Cerebellar nuclear complex (tissue), 1 donor: Measurements from ENCODE around the gene CCL2.

ENCODE experiments used
- DNase-seq, 2 experiments: peaks; one replicate each; lab custom pipeline; 2025; lab: John Stamatoyannopoulos, UW

The CCL2 gene

GRCh38 chr17:34241062-34241461 is 14.0 kb upstream of the CCL2 start:
- DNase-seq = no peak

GRCh38 chr17:34242587-34243363 is 12.3 kb upstream of the CCL2 start:
- no peak for DNase-seq

- no peak for DNase-seq
These were observed 11.4 kb upstream of the CCL2 start for GRCh38 chr17:34243364-34244320.

GRCh38 chr17:34245351-34245905 is 9.7 kb upstream of the CCL2 start:
- no peak for DNase-seq

GRCh38 chr17:34246446-34246845 is 8.6 kb upstream of the CCL2 start:
- no peak for DNase-seq

GRCh38 chr17:34246881-34247280 is 8.2 kb upstream of the CCL2 start:
- no peak for DNase-seq

- DNase-seq = no peak
These were observed 6.5 kb upstream of the CCL2 start for GRCh38 chr17:34248511-34249024.

- DNase-seq = no peak
These were observed 6.0 kb upstream of the CCL2 start for GRCh38 chr17:34249061-34249460.

GRCh38 chr17:34249478-34249877 is 5.6 kb upstream of the CCL2 start:
- no peak for DNase-seq

GRCh38 chr17:34251186-34251585 is 3.9 kb upstream of the CCL2 start:
- DNase-seq = no peak

GRCh38 chr17:34252095-34252443 is 3.0 kb upstream of the CCL2 start:
- DNase-seq = no peak

- no peak for DNase-seq
These were observed 2.5 kb upstream of the CCL2 start for GRCh38 chr17:34252444-34253138.

GRCh38 chr17:34253139-34253525 is 2.0 kb upstream of the CCL2 start:
- no peak for DNase-seq

- no peak for DNase-seq
These were observed 939 bp upstream of the CCL2 start for GRCh38 chr17:34254146-34254545.

- DNase-seq = no peak
These were observed 272 bp downstream of the CCL2 start for GRCh38 chr17:34255381-34255732.

- no peak for DNase-seq
These were observed 756 bp downstream of the CCL2 start for GRCh38 chr17:34255841-34256240.

- no peak for DNase-seq
These were observed 2.4 kb downstream of the CCL2 start for GRCh38 chr17:34257299-34257985.

- DNase-seq = no peak
These were observed 2.9 kb downstream of the CCL2 start for GRCh38 chr17:34257986-34258326.

GRCh38 chr17:34259146-34259545 is 4.1 kb downstream of the CCL2 start:
- no peak for DNase-seq

GRCh38 chr17:34260861-34261260 is 5.8 kb downstream of the CCL2 start:
- DNase-seq = no peak

- DNase-seq = no peak
These were observed 6.7 kb downstream of the CCL2 start for GRCh38 chr17:34261568-34262337.
